CD14-positive monocyte (primary cell): ENCODE results near the gene TRIM33. TPM values are rescaled to one million over a fixed set of nuclear protein-coding genes. Genes with fewer than 3 reads are reported as not detected.

Source experiments
- DNase-seq, 3 donors: peaks; one replicate each; pipeline ENCODE4 v3.0.0-alpha.2; 2011 to 2022
- H2AFZ ChIP-seq: 2 replicates; pipeline ENCODE4 v1.6.0; 2012; ENCODE audit warnings: mild to moderate bottlenecking, low read depth, low read length, inconsistent platforms; ENCODE audit not compliant: insufficient read depth, poor library complexity, severe bottlenecking
- H3K27ac ChIP-seq, 2 donors: 1 replicate in 1 of 2; 2 replicates in 1 of 2; pipeline ENCODE4 v1.5.1; 2012 to 2013; ENCODE audit warnings: low read length in 2 of 2, control low read depth in 1 of 2, inconsistent platforms in 1 of 2, low read depth in 1 of 2, mild to moderate bottlenecking in 1 of 2
- H3K27me3 ChIP-seq, 2 donors: one replicate each; pipeline versions ENCODE4 v1.6.0 to v1.6.1; 2011 to 2013; ENCODE audit warnings: low read length in 2 of 2; ENCODE audit not compliant: control insufficient read depth in 2 of 2, insufficient read depth in 2 of 2
- H3K36me3 ChIP-seq, 2 donors: replicated peaks in 1 of 2; 1 replicate in 1 of 2; 2 replicates in 1 of 2; pipeline versions ENCODE4 v1.5.1 to v1.6.1; 2012 to 2013; ENCODE audit warnings: low read length in 2 of 2, control low read depth in 1 of 2, inconsistent platforms in 1 of 2, mild to moderate bottlenecking in 1 of 2; ENCODE audit not compliant: insufficient read depth in 2 of 2, control insufficient read depth in 1 of 2
- H3K4me1 ChIP-seq, 2 donors: 1 replicate in 1 of 2; 2 replicates in 1 of 2; pipeline versions ENCODE4 v1.5.1 to v1.6.1; 2012 to 2013; ENCODE audit warnings: low read length in 2 of 2, control low read depth in 1 of 2, inconsistent platforms in 1 of 2, mild to moderate bottlenecking in 1 of 2, moderate library complexity in 1 of 2; ENCODE audit not compliant: insufficient read depth in 2 of 2, control insufficient read depth in 1 of 2
- H3K4me2 ChIP-seq: replicated peaks from 2 replicates; pipeline ENCODE3; 2012; ENCODE audit warnings: low read length, moderate library complexity, mild to moderate bottlenecking; ENCODE audit not compliant: poor library complexity, severe bottlenecking; ENCODE audit errors: extremely low read depth
- H3K4me3 ChIP-seq, 3 experiments: fragments of 200-600 bp in 1 of 3; sonication (generic) in 1 of 3; replicated peaks in 1 of 3; 1 replicate in 2 of 3; 2 replicates in 1 of 3; pipeline ENCODE4 v1.5.1; 2011 to 2013; ENCODE audit warnings: low read length in 3 of 3, mild to moderate bottlenecking in 3 of 3, control low read depth in 2 of 3, low read depth in 2 of 3, inconsistent platforms in 1 of 3, moderate library complexity in 1 of 3
- H3K79me2 ChIP-seq: 2 replicates; pipeline ENCODE4 v1.6.0; 2012; ENCODE audit warnings: mild to moderate bottlenecking, control low read depth, inconsistent platforms, low read length, moderate library complexity; ENCODE audit not compliant: insufficient read depth
- H3K9ac ChIP-seq: 2 replicates; pipeline ENCODE4 v1.6.0; 2017; ENCODE audit warnings: low read length, mild to moderate bottlenecking; ENCODE audit not compliant: insufficient read depth, poor library complexity, severe bottlenecking
- H3K9me3 ChIP-seq, 2 donors: replicated peaks in 1 of 2; 1 replicate in 1 of 2; 2 replicates in 1 of 2; pipeline versions ENCODE4 v1.5.1 to v1.6.1; 2012 to 2013; ENCODE audit warnings: low read length in 2 of 2, control low read depth in 1 of 2; ENCODE audit not compliant: control insufficient read depth in 1 of 2, insufficient read depth in 1 of 2
- H4K20me1 ChIP-seq: 2 replicates; pipeline ENCODE4 v1.6.0; 2012; ENCODE audit warnings: mild to moderate bottlenecking, low read length, control low read depth, moderate library complexity; ENCODE audit not compliant: insufficient read depth
- H3K27ac Mint-ChIP-seq, 7 donors: one replicate each; pipeline ENCODE4 v1.8.0; 2020; ENCODE audit warnings: mild to moderate bottlenecking in 7 of 7, mixed read lengths in 7 of 7, moderate library complexity in 6 of 7, inconsistent platforms in 2 of 7
- H3K27me3 Mint-ChIP-seq, 3 donors: one replicate each; pipeline ENCODE4 v1.8.0; 2021 to 2022; ENCODE audit warnings: low read depth in 3 of 3, mild to moderate bottlenecking in 3 of 3, mixed read lengths in 3 of 3, moderate library complexity in 3 of 3, inconsistent platforms in 1 of 3
- H3K36me3 Mint-ChIP-seq, 2 donors: one replicate each; pipeline ENCODE4 v1.8.0; 2020; ENCODE audit warnings: mixed read lengths in 2 of 2, inconsistent platforms in 1 of 2, mild to moderate bottlenecking in 1 of 2
- H3K4me1 Mint-ChIP-seq: one replicate; pipeline ENCODE4 v1.8.0; 2020; ENCODE audit warnings: mild to moderate bottlenecking, mixed read lengths
- H3K4me3 Mint-ChIP-seq, 2 donors: one replicate each; pipeline ENCODE4 v1.8.0; 2020; ENCODE audit warnings: mild to moderate bottlenecking in 2 of 2, mixed read lengths in 2 of 2, moderate library complexity in 1 of 2
- H3K9me3 Mint-ChIP-seq, 7 donors: one replicate each; pipeline ENCODE4 v1.8.0; 2020 to 2022; ENCODE audit warnings: mixed read lengths in 7 of 7, mild to moderate bottlenecking in 6 of 7, moderate library complexity in 6 of 7, inconsistent platforms in 2 of 7
- CTCF ChIP-seq: fragments of 200-600 bp; IDR thresholded peaks from one replicate; pipeline ENCODE4 v1.8.0; 2022; ENCODE audit warnings: antibody characterized with exemption, mild to moderate bottlenecking
- WGBS: methylation state at CpG from one replicate; pipeline ENCODE4 v1.1.5; 2013; ENCODE audit warnings: missing lambda C conversion rate; ENCODE audit not compliant: insufficient coverage; 5-methylcytosine and 5-hydroxymethylcytosine counted together
- intact Hi-C, 2 donors: fragments of 100-400 bp; cut with micrococcal nuclease; formaldehyde crosslinking; loops; one replicate each; pipeline versions ENCODE4 v1.15.0 to v1.15.1; 2023
- polyA plus RNA-seq, 3 donors: library from polyadenylated mRNA; depleted of rRNA in 1 of 3; unstranded in 2 of 3; stranded (reverse) in 1 of 3; fragments of 300-500 nt in 2 of 3; fragments of >200 nt in 1 of 3; fragmentation: Illumina TruSeq in 2 of 3; gene quantifications; 1 replicate in 2 of 3; 2 replicates in 1 of 3; pipeline ENCODE4 v1.2.3, GENCODE V29; 2012 to 2021

Gene TRIM33
- polyA plus RNA-seq, 3 donors, result 11.8 to 16.5 (median 13.7) TPM

- no peaks in the 10 kb centered on the region for H3K36me3 ChIP-seq
- no peaks in the 10 kb centered on the region for H3K27me3 ChIP-seq
- H3K36me3 Mint-ChIP-seq, result no peaks in the 10 kb centered on the region
- H4K20me1 ChIP-seq, result no peaks in the 10 kb centered on the region
- H3K4me2 ChIP-seq, result no peak overlapping the region
- H3K27me3 Mint-ChIP-seq, result peaks cover 0 to 7% (median 3%) of the 10 kb centered on the region in 3 donors
- peaks cover 0 to 2% (median 0%) of the 10 kb centered on the region in 7 donors for H3K9me3 Mint-ChIP-seq
- H3K4me3 Mint-ChIP-seq, result no peak overlapping the region
- no peak for TF ChIP-seq CTCF
- no peak overlapping the region for H2AFZ ChIP-seq
- no peak overlapping the region for H3K4me3 ChIP-seq
- 100% methylated on average over 3 of the region's 10 CpGs for WGBS
- no peak overlapping the region for H3K9ac ChIP-seq
- H3K27ac ChIP-seq, result no peak overlapping the region
- no peaks in the 10 kb centered on the region for H3K79me2 ChIP-seq
- DNase-seq, result no peak
- intact Hi-C loops, result no loop called here
- peaks cover 49% of the 10 kb centered on the region for H3K4me1 Mint-ChIP-seq
- no peak overlapping the region for H3K27ac Mint-ChIP-seq
- no peaks in the 10 kb centered on the region for H3K9me3 ChIP-seq
- peaks cover 40 to 42% of the 10 kb centered on the region in 2 donors for H3K4me1 ChIP-seq
Observed at GRCh38 chr1:114350731-114351445, 160.1 kb downstream of the TRIM33 start.

GRCh38 chr1:114349891-114350605 lies 161.0 kb downstream of the TRIM33 start:
- Histone ChIP-seq H3K27me3 (no peaks in the 10 kb centered on the region), H3K27ac (no peak overlapping the region), H3K79me2 (no peaks in the 10 kb centered on the region), H3K36me3 (no peaks in the 10 kb centered on the region), H3K4me2 (no peak overlapping the region), H3K9me3 (no peaks in the 10 kb centered on the region), H3K4me3 (no peak overlapping the region), H3K9ac (no peak overlapping the region), H4K20me1 (no peaks in the 10 kb centered on the region), H2AFZ (no peak overlapping the region), H3K4me1 (peaks cover 35 to 38% of the 10 kb centered on the region in 2 donors)
- no peak for DNase-seq
- Mint-ChIP-seq H3K27me3 (peaks cover 4 to 7% (median 6%) of the 10 kb centered on the region in 3 donors), H3K36me3 (no peaks in the 10 kb centered on the region), H3K4me1 (peaks cover 46% of the 10 kb centered on the region), H3K4me3 (no peak overlapping the region), H3K27ac (no peak overlapping the region), H3K9me3 (no peaks in the 10 kb centered on the region)
- 96% methylated on average over 11 of the region's 14 CpGs for WGBS
- intact Hi-C loops, result loop anchor here (5.0 to 10.0 kb wide), 2 partner anchors 77 to 205 kb away; no protein-coding TSS in a partner anchor
- no peak for TF ChIP-seq CTCF
